ENCODE measurements around the gene TMEM52B. TPM values are rescaled to one million over a fixed set of nuclear protein-coding genes. Genes with fewer than 3 reads are reported as not detected.
"Not testable (repeated sequence)": the region's sequence is repeated elsewhere in the genome, so short reads cannot be mapped to it uniquely, and the experiment has no call there.

TMEM52B gene
- total RNA-seq, 1 donor from 2014 or later = not detected

GRCh38 chr12:10223208-10223607, 44.4 kb downstream of the TMEM52B start:
- intact Hi-C loops (cut with DNase I) = no loop called here
- DNase-seq = no peak
- no peak for ATAC-seq (ENCODE audit: poor library complexity)

GRCh38 chr12:10225426-10225825, 46.6 kb downstream of the TMEM52B start:
- intact Hi-C loops (cut with DNase I); DNase-seq; ATAC-seq (ENCODE audit: poor library complexity): not testable (repeated sequence)

- DNase-seq (no peak), ATAC-seq (ENCODE audit: poor library complexity) (peak; percentile 47)
- intact Hi-C loops (cut with DNase I) = no loop called here
Observed at GRCh38 chr12:10226086-10226485, 47.3 kb downstream of the TMEM52B start.

GRCh38 chr12:10226731-10227130, 47.9 kb downstream of the TMEM52B start:
- peak; percentile 18 for ATAC-seq (ENCODE audit: poor library complexity)
- intact Hi-C loops (cut with DNase I) = no loop called here
- no peak for DNase-seq

GRCh38 chr12:10227648-10228047, 48.8 kb downstream of the TMEM52B start:
- DNase-seq (no peak), ATAC-seq (ENCODE audit: poor library complexity) (no peak)
- intact Hi-C loops (cut with DNase I) = no loop called here

- intact Hi-C loops (cut with DNase I) = loop anchor here (2.0 kb wide), 1 partner anchor 328 kb away; no protein-coding TSS in a partner anchor
- ATAC-seq (ENCODE audit: poor library complexity) = no peak
- DNase-seq = no peak
Observed at GRCh38 chr12:10234562-10234961, 55.7 kb downstream of the TMEM52B start.

- peak; percentile 87 for ATAC-seq (ENCODE audit: poor library complexity)
- peak; percentile 52 for DNase-seq
Observed at GRCh38 chr12:10235761-10236631, 57.2 kb downstream of the TMEM52B start.

GRCh38 chr12:10236720-10237119, 57.9 kb downstream of the TMEM52B start:
- DNase-seq (no peak), ATAC-seq (ENCODE audit: poor library complexity) (no peak)
- intact Hi-C loops (cut with DNase I) = no loop called here

More at GRCh38 chr12:10235761-10236631, 57.2 kb downstream of the TMEM52B start:
- intact Hi-C loops (cut with DNase I) = loop anchor here (2.0 kb wide), 1 partner anchor 327 kb away; no protein-coding TSS in a partner anchor

- intact Hi-C loops (cut with DNase I) = no loop called here
- DNase-seq (no peak), ATAC-seq (ENCODE audit: poor library complexity) (no peak)
Observed at GRCh38 chr12:10238526-10238925, 59.7 kb downstream of the TMEM52B start.

- ATAC-seq (ENCODE audit: poor library complexity) (no peak), DNase-seq (no peak)
- intact Hi-C loops (cut with DNase I) = no loop called here
Observed at GRCh38 chr12:10241290-10241689, 62.5 kb downstream of the TMEM52B start.

Other genes starting within 250 kb of the TMEM52B start
- not detected for gene CLEC2A, start 246.7 kb upstream of the TMEM52B start, total RNA-seq
- gene CLEC12A, start 207.6 kb upstream of the TMEM52B start, total RNA-seq = 7.8 TPM
- gene CLEC1B, start 179.9 kb upstream of the TMEM52B start, total RNA-seq = not detected
- 0.11 TPM for gene CLEC12B, start 168.4 kb upstream of the TMEM52B start, total RNA-seq
- gene CLEC9A, start 148.3 kb upstream of the TMEM52B start, total RNA-seq = not detected
- gene CLEC1A, start 80.0 kb upstream of the TMEM52B start, total RNA-seq = 2.5 TPM
- gene CLEC7A, start 48.8 kb upstream of the TMEM52B start, total RNA-seq = 2.3 TPM
- gene OLR1, start 6.9 kb upstream of the TMEM52B start, total RNA-seq = 0.35 TPM
- 278 TPM for gene GABARAPL1, start 33.8 kb downstream of the TMEM52B start, total RNA-seq
- 1.6 TPM for gene KLRD1, start 128.8 kb downstream of the TMEM52B start, total RNA-seq
- gene KLRK1, start 211.0 kb downstream of the TMEM52B start, total RNA-seq = 0.46 TPM
- not detected for gene KLRC4, start 230.7 kb downstream of the TMEM52B start, total RNA-seq
- not detected for gene KLRC3, start 241.6 kb downstream of the TMEM52B start, total RNA-seq